Fibroblast of lung (primary cell): ENCODE measurements around the gene ATP5PF.

Experiments
- EZH2 ChIP-seq: IDR thresholded peaks from 2 replicates; pipeline ENCODE4 v1.5.1; 2012; ENCODE audit warnings: low read length, control low read depth, mild to moderate bottlenecking; ENCODE audit errors: missing control alignments
- TF ChIP-seq, protein P1 (sequence below), 2 donors: IDR thresholded peaks in 1 of 2; conservative IDR thresholded peaks in 1 of 2; 1 replicate in 1 of 2; 2 replicates in 1 of 2; pipeline ENCODE4 v1.5.1; 2011 to 2012; ENCODE audit warnings: low read length in 2 of 2, control low read depth in 1 of 2, inconsistent platforms in 1 of 2, low read depth in 1 of 2, mild to moderate bottlenecking in 1 of 2

DNA sequence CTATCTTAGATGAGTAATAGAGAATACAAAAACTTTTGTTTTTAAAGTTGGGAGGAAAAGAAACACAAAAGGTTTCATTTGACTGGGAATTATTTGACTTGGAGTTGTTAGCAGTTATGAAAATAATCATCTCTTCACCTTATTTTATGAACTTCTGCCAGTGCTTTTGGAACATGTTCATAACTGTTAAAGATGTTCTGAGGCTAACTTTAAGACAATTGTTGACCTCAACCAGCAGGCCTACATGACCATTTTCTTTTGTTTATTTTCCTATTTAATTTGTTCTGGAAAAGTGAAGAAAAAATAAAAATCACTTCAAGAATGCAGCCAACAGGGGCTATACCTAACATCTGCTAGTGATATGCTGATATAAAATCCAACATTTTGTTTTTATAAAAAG lies 58.3 kb downstream of the ATP5PF start:
- TF ChIP-seq, protein P1, sequence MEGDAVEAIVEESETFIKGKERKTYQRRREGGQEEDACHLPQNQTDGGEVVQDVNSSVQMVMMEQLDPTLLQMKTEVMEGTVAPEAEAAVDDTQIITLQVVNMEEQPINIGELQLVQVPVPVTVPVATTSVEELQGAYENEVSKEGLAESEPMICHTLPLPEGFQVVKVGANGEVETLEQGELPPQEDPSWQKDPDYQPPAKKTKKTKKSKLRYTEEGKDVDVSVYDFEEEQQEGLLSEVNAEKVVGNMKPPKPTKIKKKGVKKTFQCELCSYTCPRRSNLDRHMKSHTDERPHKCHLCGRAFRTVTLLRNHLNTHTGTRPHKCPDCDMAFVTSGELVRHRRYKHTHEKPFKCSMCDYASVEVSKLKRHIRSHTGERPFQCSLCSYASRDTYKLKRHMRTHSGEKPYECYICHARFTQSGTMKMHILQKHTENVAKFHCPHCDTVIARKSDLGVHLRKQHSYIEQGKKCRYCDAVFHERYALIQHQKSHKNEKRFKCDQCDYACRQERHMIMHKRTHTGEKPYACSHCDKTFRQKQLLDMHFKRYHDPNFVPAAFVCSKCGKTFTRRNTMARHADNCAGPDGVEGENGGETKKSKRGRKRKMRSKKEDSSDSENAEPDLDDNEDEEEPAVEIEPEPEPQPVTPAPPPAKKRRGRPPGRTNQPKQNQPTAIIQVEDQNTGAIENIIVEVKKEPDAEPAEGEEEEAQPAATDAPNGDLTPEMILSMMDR (conservative IDR thresholded peaks at IDR 0.05 in 1 of 2, IDR thresholded peaks at IDR 0.05 in 1 of 2; ENCODE audit: low read depth in 1 of 2, low read length in 2 of 2), result no peak
- no peak for TF ChIP-seq EZH2
